Heart right ventricle (tissue), 16 donors: Measurements from ENCODE around the gene FAM209A. TPM values are rescaled to one million over a fixed set of nuclear protein-coding genes. Genes with fewer than 3 reads are reported as not detected.

Experiments used
- ATAC-seq, 8 donors: fragments of 200-7000 bp; cut with Tn5 transposase; one replicate each; pipeline ENCODE4 v1.9.1; 2020; ENCODE audit warnings: mild to moderate bottlenecking in 8 of 8, moderate library complexity in 8 of 8, moderate number of reproducible peaks in 1 of 8
- DNase-seq, 2 donors: peaks; one replicate each; pipeline ENCODE4 v3.0.0-alpha.2; 2020
- H3K27ac ChIP-seq, 10 donors: fragments of 200-600 bp; sonication (generic) in 2 of 10; one replicate each; pipeline versions ENCODE4 v1.5.0 to v1.8.0; 2020 to 2022; ENCODE audit warnings: mild to moderate bottlenecking in 3 of 10
- H3K27me3 ChIP-seq, 7 donors: fragments of 200-600 bp; one replicate each; pipeline ENCODE4 v1.8.0; 2021 to 2022; ENCODE audit warnings: mild to moderate bottlenecking in 2 of 7
- H3K36me3 ChIP-seq, 9 donors: fragments of 200-600 bp; sonication (generic) in 1 of 9; one replicate each; pipeline versions ENCODE4 v1.5.0 to v1.8.0; 2020 to 2022; ENCODE audit warnings: mild to moderate bottlenecking in 2 of 9
- H3K4me1 ChIP-seq, 9 donors: fragments of 200-600 bp; sonication (generic) in 1 of 9; one replicate each; pipeline versions ENCODE4 v1.5.0 to v1.8.0; 2020 to 2022; ENCODE audit warnings: mild to moderate bottlenecking in 4 of 9
- H3K4me3 ChIP-seq, 10 donors: fragments of 200-600 bp; sonication (generic) in 2 of 10; one replicate each; pipeline versions ENCODE4 v1.5.0 to v1.8.0; 2020 to 2022; ENCODE audit warnings: mild to moderate bottlenecking in 7 of 10, moderate library complexity in 2 of 10
- H3K9me3 ChIP-seq, 11 donors: fragments of 200-600 bp in 10 of 11; sonication (generic) in 2 of 11; one replicate each; pipeline versions ENCODE4 v1.5.0 to v1.8.0; 2013 to 2022; ENCODE audit warnings: mild to moderate bottlenecking in 2 of 11, control low read depth in 1 of 11, moderate library complexity in 1 of 11
- WGBS, 2 donors: extraction: QIAGEN DNeasy Blood & Tissue Kit; methylation state at CpG; one replicate each; pipeline ENCODE4 v1.1.7; 2013; ENCODE audit warnings: inconsistent platforms in 1 of 2; 5-methylcytosine and 5-hydroxymethylcytosine counted together
- intact Hi-C, 10 donors: fragments of 100-400 bp; cut with DNase I; formaldehyde crosslinking; loops; one replicate each; pipeline versions ENCODE4 v1.11.1 to v1.14.2; 2022
- polyA plus RNA-seq, 2 donors: library from polyadenylated mRNA; stranded (reverse); fragments of 200-250 nt; gene quantifications; one replicate each; pipeline ENCODE4 v1.2.3, GENCODE V29; 2013
- total RNA-seq, 10 donors: library from RNA; stranded (reverse); fragmentation: NEBNext Ultra II Directional in 3 of 10; extraction: Animal tissue kit (Norgen Biotek cat#: 25700) in 3 of 10; gene quantifications; one replicate each; pipeline versions ENCODE4 v1.2.1 to v1.2.4, GENCODE V29; 2021 to 2023
- TF ChIP-seq, protein P1 (sequence below), 9 donors: fragments of 200-600 bp; sonication (generic) in 2 of 9; IDR thresholded peaks; one replicate each; pipeline versions ENCODE4 v1.5.0 to v1.8.0; 2021 to 2022; ENCODE audit warnings: antibody characterized with exemption in 9 of 9, mild to moderate bottlenecking in 5 of 9, moderate library complexity in 1 of 9
- donor health status: Arrhythmogenic right ventricular cardiomyopathy.
- donor health status: ischemic (EF 13 %, LVEDD 7.1; RV severe dilation, severe dysfunction).
- donor health status: healthy with polysubstance abuse.
- donor health status: DM: no; HTN: yes; CAD: no.
- donor health status: DM: no; HTN: no; CAD: no.
- donor health status: ischemic (EF 25% LVEDD 6.9; RV normal size, moderate dysfunction).
- donor health status: ischemic (EF 25% LVEDD 5.7; RV mildly dilated, moderate dysfunction).
- donor health status: healthy.
- donor health status: DM: yes; HTN: yes; CAD: no.
- donor health status: Ischemic cardiomyopathy.
- donor health status: ischemic (EF 35%, LVEDD 5.7; RV mildly dilated, moderate dysfunction).
- donor health status: nonischemic (EF 11% LVEDD 7.7; RV severe dilation, severe dysfunction).
- donor health status: DM: yes; HTN: yes; CAD: no.
- donor health status: PGD.
- donor health status: ischemic (EF 29% LVEDD 5.4; RV normal size, mild dysfunction).
- donor health status: nonischemic (EF 23%, LVEDD 6.1; RV moderate dilation, normal function).

The FAM209A gene
- total and polyA plus RNA-seq, 12 donors, result 0.04 TPM; not detected in 11

DNA sequence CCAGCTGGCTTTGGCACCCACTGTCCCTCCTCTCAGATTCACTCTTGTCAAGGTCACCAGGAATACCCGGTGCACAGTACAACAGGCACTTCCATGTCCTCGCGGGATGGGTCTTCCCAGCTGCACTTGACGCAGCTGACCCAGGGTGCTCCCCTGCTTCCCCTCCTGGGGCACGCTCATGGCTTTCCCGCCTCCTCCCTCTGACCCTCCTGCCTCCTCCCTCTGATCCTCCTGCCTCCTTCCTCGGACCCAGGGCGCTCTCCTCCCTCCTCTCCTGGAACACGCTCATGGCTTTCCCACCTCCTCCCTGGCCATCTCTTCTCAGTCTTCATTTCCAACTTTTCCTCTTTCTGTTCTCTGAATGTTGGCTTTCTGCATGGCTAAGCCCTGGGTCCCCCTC is 50.6 kb downstream of the FAM209A start:
- intact Hi-C loops, result loop anchor here in 3 of 10 donors (5.0 to 10.0 kb wide), 4 partner anchors 170 to 350 kb away; partner anchors contain the start of genes AURKA (in 1 of the 3) and CSTF1 (in 1 of the 3)
- Histone ChIP-seq H3K36me3 (no peaks in the 10 kb centered on the region), H3K4me3 (no peak overlapping the region), H3K27me3 (peaks cover 0 to 9% (median 0%) of the 10 kb centered on the region in 7 donors), H3K27ac (no peak overlapping the region), H3K9me3 (no peaks in the 10 kb centered on the region), H3K4me1 (no peaks in the 10 kb centered on the region)
- DNase-seq, result no peak
- ATAC-seq, result no peak
- 71 to 82% methylated on average over 9 of the region's 9 CpGs for WGBS, 2 donors
- TF ChIP-seq, protein P1, sequence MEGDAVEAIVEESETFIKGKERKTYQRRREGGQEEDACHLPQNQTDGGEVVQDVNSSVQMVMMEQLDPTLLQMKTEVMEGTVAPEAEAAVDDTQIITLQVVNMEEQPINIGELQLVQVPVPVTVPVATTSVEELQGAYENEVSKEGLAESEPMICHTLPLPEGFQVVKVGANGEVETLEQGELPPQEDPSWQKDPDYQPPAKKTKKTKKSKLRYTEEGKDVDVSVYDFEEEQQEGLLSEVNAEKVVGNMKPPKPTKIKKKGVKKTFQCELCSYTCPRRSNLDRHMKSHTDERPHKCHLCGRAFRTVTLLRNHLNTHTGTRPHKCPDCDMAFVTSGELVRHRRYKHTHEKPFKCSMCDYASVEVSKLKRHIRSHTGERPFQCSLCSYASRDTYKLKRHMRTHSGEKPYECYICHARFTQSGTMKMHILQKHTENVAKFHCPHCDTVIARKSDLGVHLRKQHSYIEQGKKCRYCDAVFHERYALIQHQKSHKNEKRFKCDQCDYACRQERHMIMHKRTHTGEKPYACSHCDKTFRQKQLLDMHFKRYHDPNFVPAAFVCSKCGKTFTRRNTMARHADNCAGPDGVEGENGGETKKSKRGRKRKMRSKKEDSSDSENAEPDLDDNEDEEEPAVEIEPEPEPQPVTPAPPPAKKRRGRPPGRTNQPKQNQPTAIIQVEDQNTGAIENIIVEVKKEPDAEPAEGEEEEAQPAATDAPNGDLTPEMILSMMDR (IDR thresholded peaks at IDR 0.05), result no peak

Other genes starting within 250 kb of the FAM209A start
- gene FAM210B, start 165.8 kb upstream of the FAM209A start, total RNA-seq, result 10 to 100 TPM; 48.8 to 85.2 (median 57.6) TPM
- gene FAM210B, start 165.8 kb upstream of the FAM209A start, polyA plus RNA-seq, result 10 to 100 TPM; 27.1 to 36.2 TPM
- 10 to 100 TPM in 1 of 10 donors, 1 to 10 TPM in 9; 3.9 to 12.2 (median 7.5) TPM for gene AURKA, start 132.5 kb upstream of the FAM209A start, total RNA-seq
- gene AURKA, start 132.5 kb upstream of the FAM209A start, polyA plus RNA-seq, result 10 to 100 TPM in 1 of 2 donors, 1 to 10 TPM in 1; 2.4 to 11.0 TPM
- gene CSTF1, start 132.1 kb upstream of the FAM209A start, total RNA-seq, result 10 to 100 TPM; 16.3 to 23.7 (median 21.6) TPM
- 10 to 100 TPM in 1 of 2 donors, 1 to 10 TPM in 1; 3.7 to 11.3 TPM for gene CSTF1, start 132.1 kb upstream of the FAM209A start, polyA plus RNA-seq
- 1 to 10 TPM in 1 of 10 donors, under 1 TPM in 9; 0.22 to 2.8 (median 0.77) TPM for gene CASS4, start 112.5 kb upstream of the FAM209A start, total RNA-seq
- under 1 TPM; 0.35 to 0.37 TPM for gene CASS4, start 112.5 kb upstream of the FAM209A start, polyA plus RNA-seq
- gene RTF2, start 56.1 kb upstream of the FAM209A start, total RNA-seq, result 10 to 100 TPM; 83.1 to 95.5 (median 88.6) TPM
- 100 to 1,000 TPM in 1 of 2 donors, 10 to 100 TPM in 1; 29.1 to 113 TPM for gene RTF2, start 56.1 kb upstream of the FAM209A start, polyA plus RNA-seq
- under 1 TPM in 1 of 10 donors, not detected in 9; 0.34 TPM for gene FAM209B, start 8.5 kb downstream of the FAM209A start, total RNA-seq
- gene FAM209B, start 8.5 kb downstream of the FAM209A start, polyA plus RNA-seq, result 1 to 10 TPM in 1 of 2 donors, under 1 TPM in 1; 0.62 to 1.1 TPM
- gene TFAP2C, start 104.6 kb downstream of the FAM209A start, total RNA-seq, result under 1 TPM in 8 of 10 donors, not detected in 2; 0.07 to 0.49 (median 0.19) TPM
- gene TFAP2C, start 104.6 kb downstream of the FAM209A start, polyA plus RNA-seq, result under 1 TPM; 0.03 to 0.07 TPM